GM12864 (cell line): ENCODE data around the gene SERINC5.

Experiments used
- DNase-seq: peaks from one replicate; pipeline ENCODE4 v3.0.0-alpha.2; 2011; ENCODE audit warnings: low read depth
- H3K4me3 ChIP-seq: 2 replicates; pipeline ENCODE4 v1.5.1; 2011; ENCODE audit warnings: mild to moderate bottlenecking, low read depth, low read length, control low read depth
- TF ChIP-seq, protein P1 (sequence below): IDR thresholded peaks from 2 replicates; pipeline ENCODE4 v1.5.1; 2011; ENCODE audit warnings: low read depth, mild to moderate bottlenecking, moderate library complexity, low read length, control low read depth, inconsistent platforms; ENCODE audit errors: missing control alignments

Gene SERINC5

DNA sequence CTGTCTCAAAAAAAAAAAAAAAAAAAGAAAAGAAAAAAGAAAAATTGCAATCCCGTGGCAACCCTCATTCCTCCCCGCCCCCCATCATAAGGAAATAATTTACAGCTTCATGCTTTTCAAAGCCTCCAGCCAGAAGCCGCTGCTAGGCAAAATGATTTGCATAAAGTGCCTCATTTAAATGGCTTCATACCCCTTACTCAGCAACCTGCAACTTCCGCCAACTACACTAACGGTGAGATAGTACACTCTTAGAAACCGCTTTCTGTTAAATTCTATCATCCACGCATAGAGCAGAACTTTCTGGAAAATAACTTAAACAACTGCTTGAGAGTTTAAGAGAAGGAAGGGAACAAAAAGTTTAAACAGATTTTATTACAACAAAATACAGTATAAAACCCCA, 17.8 kb downstream of the SERINC5 start:
- DNase-seq, result no peak
- TF ChIP-seq, protein P1, sequence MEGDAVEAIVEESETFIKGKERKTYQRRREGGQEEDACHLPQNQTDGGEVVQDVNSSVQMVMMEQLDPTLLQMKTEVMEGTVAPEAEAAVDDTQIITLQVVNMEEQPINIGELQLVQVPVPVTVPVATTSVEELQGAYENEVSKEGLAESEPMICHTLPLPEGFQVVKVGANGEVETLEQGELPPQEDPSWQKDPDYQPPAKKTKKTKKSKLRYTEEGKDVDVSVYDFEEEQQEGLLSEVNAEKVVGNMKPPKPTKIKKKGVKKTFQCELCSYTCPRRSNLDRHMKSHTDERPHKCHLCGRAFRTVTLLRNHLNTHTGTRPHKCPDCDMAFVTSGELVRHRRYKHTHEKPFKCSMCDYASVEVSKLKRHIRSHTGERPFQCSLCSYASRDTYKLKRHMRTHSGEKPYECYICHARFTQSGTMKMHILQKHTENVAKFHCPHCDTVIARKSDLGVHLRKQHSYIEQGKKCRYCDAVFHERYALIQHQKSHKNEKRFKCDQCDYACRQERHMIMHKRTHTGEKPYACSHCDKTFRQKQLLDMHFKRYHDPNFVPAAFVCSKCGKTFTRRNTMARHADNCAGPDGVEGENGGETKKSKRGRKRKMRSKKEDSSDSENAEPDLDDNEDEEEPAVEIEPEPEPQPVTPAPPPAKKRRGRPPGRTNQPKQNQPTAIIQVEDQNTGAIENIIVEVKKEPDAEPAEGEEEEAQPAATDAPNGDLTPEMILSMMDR, result no peak
- no peak overlapping the region for H3K4me3 ChIP-seq

GRCh38 chr5:80237243-80237642, 18.6 kb downstream of the SERINC5 start:
- TF ChIP-seq, protein P1, result no peak
- H3K4me3 ChIP-seq, result no peak overlapping the region
- no peak for DNase-seq

DNA sequence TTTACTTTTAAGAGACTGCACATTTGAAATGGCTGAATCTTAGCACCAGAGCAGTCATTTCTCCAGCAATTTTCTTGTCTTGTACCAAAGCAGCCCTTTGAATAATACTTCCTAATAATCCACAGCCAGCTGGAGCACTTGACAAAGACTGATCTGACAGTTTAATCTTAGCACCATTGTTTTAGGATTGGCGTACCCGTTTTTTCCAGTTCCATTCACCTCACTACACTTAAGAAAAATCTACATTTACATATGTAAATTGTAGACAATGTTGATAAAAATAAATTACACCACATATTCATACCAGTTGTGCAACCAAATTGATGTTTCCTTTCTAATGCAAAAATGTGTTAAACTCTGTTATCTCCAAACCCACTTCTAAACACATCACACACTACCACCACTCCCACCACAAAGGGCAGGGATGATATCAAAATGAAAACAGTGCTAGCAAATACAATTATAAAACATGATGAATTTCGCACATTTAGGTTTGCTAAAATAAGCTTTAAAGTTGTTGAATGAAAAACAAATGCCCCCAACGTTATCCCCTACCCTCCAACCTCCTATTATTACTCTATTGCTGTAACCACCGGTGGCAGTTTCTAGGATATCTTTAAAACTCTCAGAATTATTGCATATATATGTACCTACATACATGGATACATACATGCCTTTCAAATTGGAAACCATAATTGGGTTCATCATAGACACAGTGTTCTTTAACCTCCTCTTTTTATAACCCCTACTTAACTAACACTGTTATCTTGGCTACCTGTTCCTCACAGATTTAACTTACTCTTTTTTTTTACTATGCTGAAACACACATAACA, 21.5 kb downstream of the SERINC5 start:
- no peak for DNase-seq
- no peak overlapping the region for H3K4me3 ChIP-seq
- TF ChIP-seq, protein P1, result no peak

DNA sequence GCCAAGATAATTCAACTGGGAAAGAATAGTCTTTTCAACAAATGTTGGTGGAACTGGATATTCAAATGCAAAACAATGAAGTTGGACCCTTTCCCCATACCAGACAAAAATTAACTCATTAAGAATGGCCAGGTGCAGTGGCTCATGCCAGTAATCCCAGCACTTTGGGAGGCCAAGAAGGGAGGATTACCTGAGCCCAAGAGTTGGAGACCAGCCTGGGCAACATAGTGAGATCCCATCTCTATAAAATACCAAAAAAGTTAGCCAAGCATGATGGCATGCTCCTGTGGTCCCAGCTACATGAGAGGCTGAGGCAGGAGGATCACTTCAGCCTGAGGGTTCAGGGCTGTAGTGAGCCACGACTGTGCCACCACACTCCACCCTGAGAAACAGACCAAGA, 24.2 kb downstream of the SERINC5 start:
- TF ChIP-seq, protein P1, result no peak
- no peak overlapping the region for H3K4me3 ChIP-seq
- DNase-seq, result no peak

DNA sequence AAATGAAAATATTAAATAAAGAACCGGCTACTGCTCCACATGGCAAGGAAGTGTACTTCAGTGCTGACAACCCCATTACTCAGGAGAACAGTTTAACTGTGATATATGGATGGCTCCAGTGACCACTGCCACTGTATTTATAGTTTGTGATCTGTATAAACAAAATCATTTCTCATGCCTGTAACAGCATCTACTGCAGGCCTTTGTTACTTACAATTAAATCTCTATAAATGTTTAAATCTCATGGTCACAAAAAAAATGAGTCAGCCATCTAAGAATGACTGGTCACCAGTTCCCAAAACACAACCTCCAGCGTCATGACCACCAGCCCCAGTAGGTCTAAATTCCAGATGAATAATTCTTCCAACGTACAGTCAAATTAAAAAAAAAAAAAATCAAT, 24.6 kb downstream of the SERINC5 start:
- no peak for DNase-seq
- TF ChIP-seq, protein P1, result no peak
- no peak overlapping the region for H3K4me3 ChIP-seq

DNA sequence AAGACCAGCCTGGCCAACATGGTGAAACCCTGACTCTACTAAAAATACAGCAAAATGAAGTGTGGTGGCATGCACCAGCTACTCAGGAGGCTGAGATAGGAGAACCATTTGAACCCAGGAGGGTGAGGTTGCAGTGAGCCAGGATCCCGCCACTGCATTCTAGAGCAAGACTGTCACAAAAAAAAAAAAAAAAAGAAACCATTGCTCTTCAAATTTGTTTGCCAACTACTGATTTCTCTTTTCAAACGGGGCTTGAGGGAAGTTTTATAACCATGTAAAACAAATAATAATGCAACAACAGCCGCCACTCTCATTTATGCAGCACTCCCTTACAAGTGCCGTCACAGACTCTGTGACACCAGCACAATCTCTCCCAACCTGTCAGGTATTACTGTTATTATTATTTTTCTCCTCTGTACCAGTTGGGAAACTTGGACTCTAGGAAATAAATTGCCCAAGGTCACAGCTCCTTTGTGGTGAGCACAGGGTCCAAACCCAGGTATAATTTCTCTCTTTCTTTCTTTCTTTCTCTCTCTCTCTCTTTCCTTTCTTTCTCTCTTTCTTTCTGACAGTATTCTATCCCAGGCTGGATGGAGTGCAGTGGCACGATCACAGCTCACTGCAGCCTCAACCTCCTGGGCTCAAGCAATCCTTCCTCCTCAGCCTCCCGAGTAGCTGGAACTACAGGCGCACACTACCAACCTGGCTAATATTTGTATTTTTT, 25.4 kb downstream of the SERINC5 start:
- TF ChIP-seq, protein P1, result no peak
- no peak for DNase-seq
- H3K4me3 ChIP-seq, result no peak overlapping the region
